HEK293 (cell line): ENCODE data around the gene RNF111.

Experiments used
- CTCF ChIA-PET: fragments of 350-600 bp; formaldehyde crosslinking; extraction: SDS; loops from one replicate; lab custom pipeline; 2021; ENCODE audit warnings: antibody characterized with exemption; lab: Yijun Ruan, JAX
- POLR2A ChIA-PET: fragments of 300-600 bp; formaldehyde crosslinking; extraction: SDS; loops from one replicate; lab custom pipeline; 2020; ENCODE audit warnings: antibody characterized with exemption, inconsistent platforms; lab: Yijun Ruan, JAX
- H3K27ac ChIP-seq: fragments of 200-500 bp; sonication (Bioruptor generic); 2 replicates; pipeline ENCODE4 v1.5.1; 2014; ENCODE audit warnings: low read depth, low read length, control low read depth, inconsistent platforms; ENCODE audit errors: extremely low read depth
- H3K36me3 ChIP-seq, 2 experiments: fragments of 200-500 bp in 1 of 2; sonication (Bioruptor generic) in 1 of 2; 1 replicate in 1 of 2; 2 replicates in 1 of 2; pipeline ENCODE4 v1.5.1; 2014 to 2017; ENCODE audit warnings: inconsistent platforms in 2 of 2, low read length in 2 of 2; ENCODE audit not compliant: control insufficient read depth in 2 of 2, insufficient read depth in 1 of 2
- H3K4me1 ChIP-seq: fragments of 200-500 bp; sonication (Bioruptor generic); 2 replicates; pipeline ENCODE4 v1.5.1; 2014; ENCODE audit warnings: mild to moderate bottlenecking, low read length, inconsistent platforms; ENCODE audit not compliant: control insufficient read depth, insufficient read depth
- H3K4me3 ChIP-seq: 2 replicates; pipeline ENCODE4 v1.5.1; 2011; ENCODE audit warnings: low read depth, mild to moderate bottlenecking, control low read depth, low read length, moderate library complexity
- H3K9me3 ChIP-seq: fragments of 200-500 bp; sonication (Bioruptor generic); 2 replicates; pipeline ENCODE4 v1.5.1; 2014; ENCODE audit warnings: low read depth, low read length, inconsistent platforms; ENCODE audit not compliant: control insufficient read depth, insufficient read depth
- HOXA7 ChIP-seq: sonication (generic); formaldehyde crosslinking; IDR thresholded peaks from 2 replicates; pipeline ENCODE4 v1.8.1; 2022; ENCODE audit warnings: missing genetic modification reagents, borderline replicate concordance
- SETDB1 ChIP-seq: IDR thresholded peaks from one replicate; pipeline ENCODE4 v1.6.1; 2017; ENCODE audit warnings: mild to moderate bottlenecking, low read length, moderate library complexity, mixed read lengths; ENCODE audit not compliant: insufficient read length
- TRIM28 ChIP-seq: IDR thresholded peaks from 2 replicates; pipeline ENCODE4 v1.6.1; 2011; ENCODE audit warnings: low read length, control low read depth, borderline replicate concordance
- WT1 ChIP-seq: fragments of 450-650 bp; formaldehyde crosslinking; IDR thresholded peaks from 2 replicates; pipeline ENCODE4 v1.5.1; 2016; ENCODE audit warnings: missing biosample characterization, missing genetic modification characterization
- YY1 ChIP-seq: fragments of 450-650 bp; formaldehyde crosslinking; IDR thresholded peaks from 2 replicates; pipeline ENCODE4 v1.5.1; 2018; ENCODE audit warnings: missing biosample characterization, missing genetic modification characterization
- ZBTB21 ChIP-seq: fragments of 450-650 bp; formaldehyde crosslinking; IDR thresholded peaks from 2 replicates; pipeline ENCODE4 v1.5.1; 2017; ENCODE audit warnings: missing biosample characterization, missing genetic modification characterization
- ZFP37 ChIP-seq: fragments of 450-650 bp; formaldehyde crosslinking; IDR thresholded peaks from 2 replicates; pipeline ENCODE4 v1.5.1; 2016; ENCODE audit warnings: missing biosample characterization, missing genetic modification characterization
- ZNF274 ChIP-seq, 2 experiments: fragments of 200-500 bp in 1 of 2; fragments of 450-650 bp in 1 of 2; sonication (Bioruptor generic) in 1 of 2; formaldehyde crosslinking in 1 of 2; IDR thresholded peaks; 2 replicates each; pipeline versions ENCODE4 v1.5.1 to v1.6.1; 2014 to 2016; ENCODE audit warnings: borderline replicate concordance in 1 of 2, inconsistent platforms in 1 of 2, low read length in 1 of 2, missing biosample characterization in 1 of 2, missing genetic modification characterization in 1 of 2
- ZNF391 ChIP-seq: fragments of 450-650 bp; formaldehyde crosslinking; IDR thresholded peaks from 2 replicates; pipeline ENCODE4 v1.5.1; 2016; ENCODE audit warnings: low read depth, missing biosample characterization, missing genetic modification characterization, borderline replicate concordance
- ZNF416 ChIP-seq: fragments of 450-650 bp; formaldehyde crosslinking; IDR thresholded peaks from 2 replicates; pipeline ENCODE4 v1.5.1; 2016; ENCODE audit warnings: missing biosample characterization, missing genetic modification characterization
- ZNF48 ChIP-seq: fragments of 450-650 bp; formaldehyde crosslinking; IDR thresholded peaks from 2 replicates; pipeline ENCODE4 v1.5.1; 2016; ENCODE audit warnings: missing biosample characterization, missing genetic modification characterization
- ZNF544 ChIP-seq: fragments of 450-650 bp; formaldehyde crosslinking; IDR thresholded peaks from 2 replicates; pipeline ENCODE4 v1.5.0; 2017; ENCODE audit warnings: missing biosample characterization, missing genetic modification characterization
- ZNF596 ChIP-seq: fragments of 450-650 bp; IDR thresholded peaks from 2 replicates; pipeline ENCODE4 v1.5.0; 2018; ENCODE audit warnings: missing biosample characterization, mild to moderate bottlenecking, missing genetic modification characterization, moderate library complexity
- ZNF629 ChIP-seq: fragments of 450-650 bp; formaldehyde crosslinking; IDR thresholded peaks from 2 replicates; pipeline ENCODE4 v1.5.1; 2017; ENCODE audit warnings: missing biosample characterization, missing genetic modification characterization
- ZNF776 ChIP-seq: fragments of 450-650 bp; formaldehyde crosslinking; IDR thresholded peaks from 2 replicates; pipeline ENCODE4 v1.5.0; 2017; ENCODE audit warnings: missing biosample characterization, missing genetic modification characterization, borderline replicate concordance
- TF ChIP-seq, protein P1 (sequence below): fragments of 450-650 bp; formaldehyde crosslinking; IDR thresholded peaks from 2 replicates; pipeline ENCODE4 v1.5.1; 2016; ENCODE audit warnings: missing biosample characterization, missing genetic modification characterization
- TF ChIP-seq, protein P2 (sequence below): fragments of 450-650 bp; formaldehyde crosslinking; IDR thresholded peaks from 2 replicates; pipeline ENCODE4 v1.5.1; 2016; ENCODE audit warnings: missing biosample characterization, missing genetic modification characterization
- TF ChIP-seq, protein P3 (sequence below): fragments of 450-650 bp; formaldehyde crosslinking; IDR thresholded peaks from 2 replicates; pipeline ENCODE4 v1.5.1; 2016; ENCODE audit warnings: missing biosample characterization, missing genetic modification characterization
- TF ChIP-seq, protein P4 (sequence below): fragments of 450-650 bp; formaldehyde crosslinking; IDR thresholded peaks from 2 replicates; pipeline ENCODE4 v1.5.1; 2016; ENCODE audit warnings: missing biosample characterization, missing genetic modification characterization
- TF ChIP-seq, protein P5 (sequence below): fragments of 450-650 bp; formaldehyde crosslinking; IDR thresholded peaks from 2 replicates; pipeline ENCODE4 v1.5.1; 2016; ENCODE audit warnings: missing biosample characterization, missing genetic modification characterization

RNF111 gene

DNA sequence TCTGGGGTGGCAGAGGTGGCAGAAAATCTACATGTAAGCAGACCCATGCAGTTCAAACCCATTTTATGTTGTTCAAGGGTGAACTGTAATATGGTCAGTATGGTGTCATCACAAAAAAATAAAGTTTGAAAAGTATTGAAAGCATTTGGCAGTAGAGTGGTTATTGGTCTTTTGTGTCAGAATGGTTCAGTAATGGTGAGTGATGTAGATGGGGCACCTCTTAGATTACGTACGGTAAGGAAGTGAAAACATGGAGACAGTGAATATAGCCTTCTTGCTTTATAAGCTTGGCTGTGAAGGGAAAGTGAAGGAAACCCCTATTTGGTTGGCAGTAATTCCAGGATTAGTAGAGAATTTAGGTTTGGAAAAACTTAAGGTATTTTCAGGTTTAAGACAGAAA is 100.3 kb downstream of the RNF111 start:
- POLR2A ChIA-PET = no interaction called here
- TF ChIP-seq SETDB1 = no peak
- TF ChIP-seq, protein P1, sequence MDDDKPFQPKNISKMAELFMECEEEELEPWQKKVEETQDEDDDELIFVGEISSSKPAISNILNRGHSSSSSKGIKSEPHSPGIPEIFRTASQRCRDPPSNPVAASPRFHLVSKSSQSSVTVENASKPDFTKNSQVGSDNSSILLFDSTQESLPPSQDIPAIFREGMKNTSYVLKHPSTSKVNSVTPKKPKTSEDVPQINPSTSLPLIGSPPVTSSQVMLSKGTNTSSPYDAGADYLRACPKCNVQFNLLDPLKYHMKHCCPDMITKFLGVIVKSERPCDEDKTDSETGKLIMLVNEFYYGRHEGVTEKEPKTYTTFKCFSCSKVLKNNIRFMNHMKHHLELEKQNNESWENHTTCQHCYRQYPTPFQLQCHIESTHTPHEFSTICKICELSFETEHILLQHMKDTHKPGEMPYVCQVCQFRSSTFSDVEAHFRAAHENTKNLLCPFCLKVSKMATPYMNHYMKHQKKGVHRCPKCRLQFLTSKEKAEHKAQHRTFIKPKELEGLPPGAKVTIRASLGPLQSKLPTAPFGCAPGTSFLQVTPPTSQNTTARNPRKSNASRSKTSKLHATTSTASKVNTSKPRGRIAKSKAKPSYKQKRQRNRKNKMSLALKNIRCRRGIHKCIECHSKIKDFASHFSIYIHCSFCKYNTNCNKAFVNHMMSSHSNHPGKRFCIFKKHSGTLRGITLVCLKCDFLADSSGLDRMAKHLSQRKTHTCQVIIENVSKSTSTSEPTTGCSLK (tag by site-specific recombination) = no peak
- no peak for TF ChIP-seq ZNF391 (tag by site-specific recombination)
- TF ChIP-seq ZNF48 (tag by site-specific recombination) = no peak
- TF ChIP-seq HOXA7 (CRISPR knock-in tag) = no peak
- no peak for TF ChIP-seq YY1 (tag by site-specific recombination)
- no peak for TF ChIP-seq ZNF416
- TF ChIP-seq, protein P2, sequence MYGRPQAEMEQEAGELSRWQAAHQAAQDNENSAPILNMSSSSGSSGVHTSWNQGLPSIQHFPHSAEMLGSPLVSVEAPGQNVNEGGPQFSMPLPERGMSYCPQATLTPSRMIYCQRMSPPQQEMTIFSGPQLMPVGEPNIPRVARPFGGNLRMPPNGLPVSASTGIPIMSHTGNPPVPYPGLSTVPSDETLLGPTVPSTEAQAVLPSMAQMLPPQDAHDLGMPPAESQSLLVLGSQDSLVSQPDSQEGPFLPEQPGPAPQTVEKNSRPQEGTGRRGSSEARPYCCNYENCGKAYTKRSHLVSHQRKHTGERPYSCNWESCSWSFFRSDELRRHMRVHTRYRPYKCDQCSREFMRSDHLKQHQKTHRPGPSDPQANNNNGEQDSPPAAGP (tag by site-specific recombination) = no peak
- no peak for TF ChIP-seq ZNF274 (IDR thresholded peaks at IDR 0.05; ENCODE audit: low read length)
- TF ChIP-seq ZNF274 (tag by site-specific recombination; IDR thresholded peaks at IDR 0.05; ENCODE audit: borderline replicate concordance) = no peak
- no peak for TF ChIP-seq ZFP37
- TF ChIP-seq ZNF629 (tag by site-specific recombination) = no peak
- no peak for TF ChIP-seq ZNF544
- TF ChIP-seq, protein P3, sequence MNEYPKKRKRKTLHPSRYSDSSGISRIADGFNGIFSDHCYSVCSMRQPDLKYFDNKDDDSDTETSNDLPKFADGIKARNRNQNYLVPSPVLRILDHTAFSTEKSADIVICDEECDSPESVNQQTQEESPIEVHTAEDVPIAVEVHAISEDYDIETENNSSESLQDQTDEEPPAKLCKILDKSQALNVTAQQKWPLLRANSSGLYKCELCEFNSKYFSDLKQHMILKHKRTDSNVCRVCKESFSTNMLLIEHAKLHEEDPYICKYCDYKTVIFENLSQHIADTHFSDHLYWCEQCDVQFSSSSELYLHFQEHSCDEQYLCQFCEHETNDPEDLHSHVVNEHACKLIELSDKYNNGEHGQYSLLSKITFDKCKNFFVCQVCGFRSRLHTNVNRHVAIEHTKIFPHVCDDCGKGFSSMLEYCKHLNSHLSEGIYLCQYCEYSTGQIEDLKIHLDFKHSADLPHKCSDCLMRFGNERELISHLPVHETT = no peak
- no peak for TF ChIP-seq WT1 (tag by site-specific recombination)
- no peak for TF ChIP-seq ZNF776 (tag by site-specific recombination)
- TF ChIP-seq, protein P4, sequence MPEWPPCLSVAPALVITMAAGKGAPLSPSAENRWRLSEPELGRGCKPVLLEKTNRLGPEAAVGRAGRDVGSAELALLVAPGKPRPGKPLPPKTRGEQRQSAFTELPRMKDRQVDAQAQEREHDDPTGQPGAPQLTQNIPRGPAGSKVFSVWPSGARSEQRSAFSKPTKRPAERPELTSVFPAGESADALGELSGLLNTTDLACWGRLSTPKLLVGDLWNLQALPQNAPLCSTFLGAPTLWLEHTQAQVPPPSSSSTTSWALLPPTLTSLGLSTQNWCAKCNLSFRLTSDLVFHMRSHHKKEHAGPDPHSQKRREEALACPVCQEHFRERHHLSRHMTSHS (tag by site-specific recombination) = no peak
- TF ChIP-seq ZBTB21 (tag by site-specific recombination) = no peak
- TF ChIP-seq ZNF596 = no peak
- TF ChIP-seq TRIM28 = no peak
- TF ChIP-seq, protein P5, sequence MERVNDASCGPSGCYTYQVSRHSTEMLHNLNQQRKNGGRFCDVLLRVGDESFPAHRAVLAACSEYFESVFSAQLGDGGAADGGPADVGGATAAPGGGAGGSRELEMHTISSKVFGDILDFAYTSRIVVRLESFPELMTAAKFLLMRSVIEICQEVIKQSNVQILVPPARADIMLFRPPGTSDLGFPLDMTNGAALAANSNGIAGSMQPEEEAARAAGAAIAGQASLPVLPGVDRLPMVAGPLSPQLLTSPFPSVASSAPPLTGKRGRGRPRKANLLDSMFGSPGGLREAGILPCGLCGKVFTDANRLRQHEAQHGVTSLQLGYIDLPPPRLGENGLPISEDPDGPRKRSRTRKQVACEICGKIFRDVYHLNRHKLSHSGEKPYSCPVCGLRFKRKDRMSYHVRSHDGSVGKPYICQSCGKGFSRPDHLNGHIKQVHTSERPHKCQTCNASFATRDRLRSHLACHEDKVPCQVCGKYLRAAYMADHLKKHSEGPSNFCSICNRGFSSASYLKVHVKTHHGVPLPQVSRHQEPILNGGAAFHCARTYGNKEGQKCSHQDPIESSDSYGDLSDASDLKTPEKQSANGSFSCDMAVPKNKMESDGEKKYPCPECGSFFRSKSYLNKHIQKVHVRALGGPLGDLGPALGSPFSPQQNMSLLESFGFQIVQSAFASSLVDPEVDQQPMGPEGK (tag by site-specific recombination) = no peak
- TF ChIP-seq, all 188 proteins: peak for 0
- H3K36me3 ChIP-seq = peaks cover 16 to 60% of the 10 kb centered on the region in 2 experiments

More for the DNA sequence above, 100.3 kb downstream of the RNF111 start:
- Histone ChIP-seq H3K9me3 (no peaks in the 10 kb centered on the region), H3K4me3 (no peak overlapping the region), H3K4me1 (no peaks in the 10 kb centered on the region), H3K27ac (no peak overlapping the region)
- CTCF ChIA-PET = interaction anchor here (0.6 kb wide), 1 partner anchor 108 kb away, joined by 3 read pairs; no protein-coding TSS in a partner anchor
